Ovary (tissue), 9 donors: ENCODE data around the gene NEDD4L. TPM values are rescaled to one million over a fixed set of nuclear protein-coding genes. Genes with fewer than 3 reads are reported as not detected.

Experiments
- DNase-seq, 5 donors: peaks; one replicate each; pipeline ENCODE4 v3.0.0-alpha.2; 2019 to 2020
- H3K27ac ChIP-seq, 2 donors: fragments of 200-600 bp; one replicate each; pipeline versions ENCODE4 v1.5.1 to v1.8.0; 2019 to 2022
- H3K27me3 ChIP-seq: fragments of 200-600 bp; one replicate; pipeline ENCODE4 v1.8.0; 2022
- H3K36me3 ChIP-seq: fragments of 200-600 bp; sonication (generic); one replicate; pipeline ENCODE4 v1.5.1; 2019
- H3K4me1 ChIP-seq: one replicate; pipeline ENCODE4 v1.8.1; 2013; ENCODE audit warnings: mild to moderate bottlenecking, moderate library complexity; ENCODE audit not compliant: insufficient read depth
- H3K4me3 ChIP-seq: fragments of 200-600 bp; sonication (generic); one replicate; pipeline ENCODE4 v1.5.1; 2017
- H3K9me3 ChIP-seq, 2 donors: fragments of 200-600 bp in 1 of 2; sonication (generic) in 1 of 2; one replicate each; pipeline versions ENCODE4 v1.5.1 to v1.8.1; 2013 to 2019; ENCODE audit warnings: mild to moderate bottlenecking in 1 of 2, moderate library complexity in 1 of 2
- EP300 ChIP-seq: sonication (generic); formaldehyde crosslinking; IDR thresholded peaks from one replicate; pipeline ENCODE4 v1.6.1; 2017; ENCODE audit warnings: antibody characterized with exemption
- POLR2A ChIP-seq: fragments of 450-650 bp; IDR thresholded peaks from one replicate; pipeline ENCODE4 v1.6.1; 2017; ENCODE audit warnings: antibody characterized with exemption, mild to moderate bottlenecking, moderate library complexity
- WGBS, 3 donors: extraction: QIAGEN DNeasy Blood & Tissue Kit in 1 of 3; methylation state at CpG; one replicate each; pipeline versions ENCODE4 v1.1.5 to v1.1.7; 2013 to 2017; 5-methylcytosine and 5-hydroxymethylcytosine counted together
- intact Hi-C, 4 donors: fragments of 100-400 bp; cut with DNase I; formaldehyde crosslinking; loops; one replicate each; pipeline versions ENCODE4 v1.11.0 to v1.15.1; 2022 to 2023
- polyA plus RNA-seq, 2 donors: library from polyadenylated mRNA; stranded (reverse); fragments of 200-250 nt in 1 of 2; fragments of 350-450 nt in 1 of 2; fragmentation: Illumina TruSeq in 1 of 2; extraction: RNeasy Lipid Tissue Mini Kit (QIAGEN cat#74804) in 1 of 2; gene quantifications; one replicate each; pipeline ENCODE4 v1.2.3, GENCODE V29; 2013 to 2014
- total RNA-seq, 7 donors: library from RNA; depleted of rRNA in 2 of 7; stranded (reverse); fragments of >200 nt in 2 of 7; fragmentation: NEBNext Ultra II Directional in 3 of 7; extraction: Animal tissue kit (Norgen Biotek cat#: 25700) in 3 of 7; gene quantifications; one replicate each; pipeline versions ENCODE4 v1.1.0 to v1.2.4, GENCODE V29; 2016 to 2023
- TF ChIP-seq, protein P1 (sequence below), 3 donors: fragments of 450-650 bp in 2 of 3; fragments of 200-600 bp in 1 of 3; IDR thresholded peaks; one replicate each; pipeline versions ENCODE4 v1.5.1 to v1.8.0; 2016 to 2022; ENCODE audit warnings: antibody characterized with exemption in 3 of 3, mild to moderate bottlenecking in 1 of 3
- donor health status: DM: no; HTN: no; CAD: no; lungs with moderate emphysema.
- donor health status: DM: no; HTN: no; CAD: no.
- donor health status: Bipolar disorder and iron deficiency.
- donor health status: DM: yes; HTN: yes; CAD: no.
- donor health status: DM: no; HTN: no; CAD: no.
- donor health status: DM: yes; HTN: yes; CAD: no.

Gene NEDD4L
- total and polyA plus RNA-seq, 9 donors: 11.0 to 75.2 (median 18.2) TPM

DNA sequence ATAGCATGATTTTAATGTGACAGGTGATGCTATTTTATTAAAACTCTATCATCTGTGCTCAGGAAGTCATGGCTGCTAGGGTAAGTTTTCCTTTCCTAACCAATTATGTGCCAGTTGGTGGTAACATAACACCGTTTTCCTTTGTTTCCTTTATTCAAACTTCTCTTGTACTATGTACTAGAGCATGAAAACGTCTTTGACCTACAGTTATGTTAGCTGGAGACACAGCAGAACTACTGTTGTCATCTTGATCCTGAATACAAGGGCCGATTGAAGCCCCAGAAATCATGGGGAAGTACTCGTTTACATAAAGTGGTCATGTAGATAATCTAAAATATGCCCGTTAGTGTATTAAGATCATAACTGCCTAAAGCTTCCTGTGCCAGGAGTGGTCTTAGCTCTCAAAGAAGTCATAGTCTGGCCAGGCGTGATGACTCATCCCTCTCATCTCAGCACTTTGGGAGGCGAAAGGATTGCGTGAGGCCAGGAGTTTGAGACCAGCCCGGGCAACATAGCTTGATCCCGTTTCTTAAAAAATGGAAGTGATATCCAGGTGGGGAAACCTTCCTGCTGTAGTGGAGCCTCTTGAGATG is 20.5 kb downstream of the NEDD4L start:
- H3K9me3 ChIP-seq: no peaks in the 10 kb centered on the region
- no peaks in the 10 kb centered on the region for H3K36me3 ChIP-seq
- intact Hi-C loops: no loop called here
- TF ChIP-seq, protein P1, sequence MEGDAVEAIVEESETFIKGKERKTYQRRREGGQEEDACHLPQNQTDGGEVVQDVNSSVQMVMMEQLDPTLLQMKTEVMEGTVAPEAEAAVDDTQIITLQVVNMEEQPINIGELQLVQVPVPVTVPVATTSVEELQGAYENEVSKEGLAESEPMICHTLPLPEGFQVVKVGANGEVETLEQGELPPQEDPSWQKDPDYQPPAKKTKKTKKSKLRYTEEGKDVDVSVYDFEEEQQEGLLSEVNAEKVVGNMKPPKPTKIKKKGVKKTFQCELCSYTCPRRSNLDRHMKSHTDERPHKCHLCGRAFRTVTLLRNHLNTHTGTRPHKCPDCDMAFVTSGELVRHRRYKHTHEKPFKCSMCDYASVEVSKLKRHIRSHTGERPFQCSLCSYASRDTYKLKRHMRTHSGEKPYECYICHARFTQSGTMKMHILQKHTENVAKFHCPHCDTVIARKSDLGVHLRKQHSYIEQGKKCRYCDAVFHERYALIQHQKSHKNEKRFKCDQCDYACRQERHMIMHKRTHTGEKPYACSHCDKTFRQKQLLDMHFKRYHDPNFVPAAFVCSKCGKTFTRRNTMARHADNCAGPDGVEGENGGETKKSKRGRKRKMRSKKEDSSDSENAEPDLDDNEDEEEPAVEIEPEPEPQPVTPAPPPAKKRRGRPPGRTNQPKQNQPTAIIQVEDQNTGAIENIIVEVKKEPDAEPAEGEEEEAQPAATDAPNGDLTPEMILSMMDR (IDR thresholded peaks at IDR 0.05): no peak
- TF ChIP-seq POLR2A: no peak
- TF ChIP-seq EP300: no peak
- WGBS, 3 donors: 77 to 82% (median 82%) methylated on average over 10 of the region's 10 CpGs
- DNase-seq: no peak
- no peak overlapping the region for H3K4me3 ChIP-seq
- no peaks in the 10 kb centered on the region for H3K27me3 ChIP-seq
- H3K27ac ChIP-seq: no peak overlapping the region
- H3K4me1 ChIP-seq: no peaks in the 10 kb centered on the region

DNA sequence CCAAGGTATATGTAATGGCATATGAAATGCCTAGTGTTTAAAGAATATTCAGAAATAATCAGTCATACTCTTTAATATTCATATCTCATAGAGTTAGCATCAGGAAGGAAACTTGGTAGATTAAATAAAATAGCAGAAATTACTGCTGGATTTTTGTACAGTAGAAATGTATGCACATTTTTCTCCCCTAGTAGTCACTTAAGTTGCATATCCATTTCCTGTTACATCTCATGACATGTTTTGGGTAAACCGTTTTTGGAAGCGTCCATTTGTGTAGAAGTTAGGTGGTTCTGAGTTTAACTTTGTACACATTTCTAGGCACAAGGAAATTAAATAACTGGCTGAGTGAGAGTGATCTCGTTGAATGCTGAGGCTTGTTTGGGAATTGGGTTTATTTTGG is 21.9 kb downstream of the NEDD4L start:
- Histone ChIP-seq H3K4me1 (peaks cover 2% of the 10 kb centered on the region), H3K27ac (no peak overlapping the region), H3K36me3 (no peaks in the 10 kb centered on the region), H3K4me3 (no peak overlapping the region), H3K27me3 (no peaks in the 10 kb centered on the region), H3K9me3 (no peaks in the 10 kb centered on the region)
- TF ChIP-seq, protein P1 (IDR thresholded peaks at IDR 0.05): no peak
- TF ChIP-seq POLR2A (no peak), EP300 (no peak)
- no peak for DNase-seq
- intact Hi-C loops: no loop called here
- 84 to 94% (median 90%) methylated on average over 3 of the region's 3 CpGs for WGBS, 3 donors

DNA sequence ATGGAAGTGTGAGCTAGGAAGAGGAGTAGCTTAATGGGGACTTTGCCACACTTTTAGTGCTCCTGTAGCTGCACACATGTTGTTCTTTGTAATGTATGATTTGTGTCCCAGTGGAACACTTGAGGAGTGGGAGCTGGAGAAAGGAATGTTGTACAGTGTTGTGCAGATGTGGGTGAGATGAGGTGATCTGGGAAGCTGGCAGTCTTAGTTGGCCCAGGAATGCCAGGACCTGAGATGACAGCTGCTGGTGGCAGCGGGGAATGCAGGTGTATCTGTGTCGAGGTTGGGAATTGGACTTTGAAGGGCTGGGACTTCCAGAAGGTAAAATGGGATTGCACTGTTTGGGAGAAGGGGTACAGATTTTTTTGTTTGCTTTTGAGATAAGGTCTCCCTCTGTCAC is 23.6 kb downstream of the NEDD4L start:
- H3K4me3 ChIP-seq: no peak overlapping the region
- H3K9me3 ChIP-seq: no peaks in the 10 kb centered on the region
- no peaks in the 10 kb centered on the region for H3K27me3 ChIP-seq
- DNase-seq: no peak
- no peaks in the 10 kb centered on the region for H3K36me3 ChIP-seq
- H3K27ac ChIP-seq: no peak overlapping the region
- intact Hi-C loops: no loop called here
- no peak for TF ChIP-seq POLR2A
- TF ChIP-seq, protein P1 (IDR thresholded peaks at IDR 0.05): no peak
- no peak for TF ChIP-seq EP300
- H3K4me1 ChIP-seq: peaks cover 2% of the 10 kb centered on the region
- WGBS, 3 donors: 91 to 98% (median 93%) methylated on average over 2 of the region's 2 CpGs

DNA sequence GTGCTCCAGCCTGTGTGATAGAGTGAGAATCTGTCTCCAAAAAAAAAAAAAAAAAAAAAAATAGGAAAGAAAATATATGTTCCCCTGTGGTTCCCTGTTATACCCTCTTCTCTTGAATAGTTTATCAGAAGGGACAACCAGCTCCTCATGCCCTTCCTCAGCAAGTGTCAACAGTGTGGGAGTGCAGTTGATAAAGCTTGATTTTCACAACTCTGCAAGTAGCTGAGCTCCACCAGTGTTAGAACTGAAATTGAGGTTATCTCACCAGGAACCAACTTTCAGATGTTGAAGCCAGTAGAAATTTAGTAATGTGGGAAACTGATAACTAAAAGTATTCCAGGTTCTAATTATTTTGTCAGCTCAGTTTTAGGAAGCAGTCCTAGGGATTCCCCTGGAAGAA is 25.1 kb downstream of the NEDD4L start:
- no peak overlapping the region for H3K4me3 ChIP-seq
- H3K36me3 ChIP-seq: no peaks in the 10 kb centered on the region
- H3K27ac ChIP-seq: no peak overlapping the region
- intact Hi-C loops: no loop called here
- H3K4me1 ChIP-seq: peaks cover 2% of the 10 kb centered on the region
- no peaks in the 10 kb centered on the region for H3K27me3 ChIP-seq
- DNase-seq: no peak
- no peaks in the 10 kb centered on the region for H3K9me3 ChIP-seq
- TF ChIP-seq POLR2A: no peak
- TF ChIP-seq EP300: no peak
- TF ChIP-seq, protein P1 (IDR thresholded peaks at IDR 0.05): no peak
